Muscle layer of duodenum (tissue), 2 donors: Measurements from ENCODE around the gene PTCH1.

ENCODE experiments used
- H3K27ac ChIP-seq: one replicate; pipeline ENCODE4 v1.7.0; 2013; ENCODE audit warnings: mild to moderate bottlenecking, low read length
- H3K27me3 ChIP-seq: one replicate; pipeline ENCODE4 v1.7.0; 2013; ENCODE audit warnings: low read depth, mild to moderate bottlenecking, control low read depth, low read length
- H3K36me3 ChIP-seq, 2 donors: one replicate each; pipeline ENCODE4 v1.7.0; 2013; ENCODE audit warnings: low read length in 2 of 2, control low read depth in 1 of 2, mild to moderate bottlenecking in 1 of 2; ENCODE audit not compliant: insufficient read depth in 2 of 2, control insufficient read depth in 1 of 2
- H3K4me1 ChIP-seq, 2 donors: one replicate each; pipeline ENCODE4 v1.7.0; 2013; ENCODE audit warnings: low read length in 2 of 2, mild to moderate bottlenecking in 2 of 2, control low read depth in 1 of 2, moderate library complexity in 1 of 2; ENCODE audit not compliant: insufficient read depth in 2 of 2, control insufficient read depth in 1 of 2
- H3K4me3 ChIP-seq, 2 donors: one replicate each; pipeline ENCODE4 v1.7.0; 2013; ENCODE audit warnings: low read length in 2 of 2, low read depth in 1 of 2, mild to moderate bottlenecking in 1 of 2
- H3K9me3 ChIP-seq, 2 donors: one replicate each; pipeline ENCODE4 v1.7.0; 2013; ENCODE audit warnings: low read length in 2 of 2, control low read depth in 1 of 2, mild to moderate bottlenecking in 1 of 2; ENCODE audit not compliant: control insufficient read depth in 1 of 2
- donor health status: healthy.

PTCH1 gene

GRCh38 chr9:95516734-95517558 is at the start of gene PTCH1:
Gene PTCH1 (minus strand): TSS chr9:95516971.
- Histone ChIP-seq H3K4me3 (peak within 1 kb of the TSS; percentile 71 to 82), H3K36me3 (no peaks in the 10 kb centered on the region), H3K9me3 (no peaks in the 10 kb centered on the region), H3K27ac (no peak within 1 kb of the TSS), H3K4me1 (peaks cover 0 to 20% of the 10 kb centered on the region in 2 donors), H3K27me3 (no peaks in the 10 kb centered on the region)

DNA sequence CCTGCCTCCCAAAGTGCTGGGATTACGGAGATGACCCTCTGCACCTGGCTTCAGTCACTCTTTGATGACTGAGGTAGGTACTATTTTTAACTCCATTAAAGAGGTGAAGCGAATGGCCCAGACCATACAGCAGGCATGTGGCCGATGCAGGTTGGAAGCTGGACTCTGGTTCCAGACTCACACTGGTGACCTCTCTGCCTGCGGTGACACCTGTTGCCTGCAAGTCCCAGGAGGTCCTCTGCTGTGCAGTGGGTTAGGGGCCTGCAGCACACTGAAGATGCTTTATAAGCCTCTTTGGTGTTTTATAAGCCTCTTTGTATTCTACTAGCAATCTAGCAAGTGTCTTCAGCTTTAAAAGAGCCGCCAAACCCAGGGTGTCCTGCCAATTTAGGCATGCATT is 49.2 kb upstream of the PTCH1 start:
- H3K27me3 ChIP-seq, result no peaks in the 10 kb centered on the region

DNA sequence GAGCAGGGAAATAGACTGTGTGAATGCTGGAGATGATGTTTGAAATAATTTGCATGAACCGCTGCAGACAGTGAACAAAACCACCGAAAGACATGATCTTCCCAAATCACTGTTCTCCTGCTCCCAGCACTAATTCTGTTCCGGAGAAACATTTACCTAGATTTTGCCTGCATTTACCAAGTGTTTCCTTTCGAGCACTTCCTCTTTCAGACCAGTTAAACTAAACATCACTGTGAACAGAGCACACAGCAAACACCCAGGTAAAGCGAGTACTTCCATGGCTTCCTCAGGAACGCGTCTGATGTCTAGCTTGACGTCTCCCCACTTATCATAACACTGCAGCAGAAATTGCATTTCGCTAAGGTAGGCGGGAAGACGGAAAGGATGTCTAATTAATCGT is 45.1 kb upstream of the PTCH1 start:
- Histone ChIP-seq H3K4me1 (no peaks in the 10 kb centered on the region), H3K9me3 (no peaks in the 10 kb centered on the region), H3K27ac (no peak overlapping the region), H3K36me3 (no peaks in the 10 kb centered on the region), H3K4me3 (no peak overlapping the region), H3K27me3 (no peaks in the 10 kb centered on the region)

More for the DNA sequence above, 49.2 kb upstream of the PTCH1 start:
- H3K9me3 ChIP-seq, result no peaks in the 10 kb centered on the region
- H3K4me1 ChIP-seq, result no peaks in the 10 kb centered on the region
- H3K4me3 ChIP-seq, result no peak overlapping the region
- H3K36me3 ChIP-seq, result no peaks in the 10 kb centered on the region
- H3K27ac ChIP-seq, result no peak overlapping the region

- Histone ChIP-seq H3K4me1 (peaks cover 0 to 9% of the 10 kb centered on the region in 2 donors), H3K36me3 (no peaks in the 10 kb centered on the region), H3K27ac (no peak overlapping the region), H3K9me3 (no peaks in the 10 kb centered on the region), H3K4me3 (no peak overlapping the region), H3K27me3 (no peaks in the 10 kb centered on the region)
Observed at GRCh38 chr9:95557142-95557541, 40.4 kb upstream of the PTCH1 start.

GRCh38 chr9:95556521-95556920 is 39.8 kb upstream of the PTCH1 start:
- Histone ChIP-seq H3K27ac (no peak overlapping the region), H3K4me3 (no peak overlapping the region), H3K36me3 (no peaks in the 10 kb centered on the region), H3K9me3 (no peaks in the 10 kb centered on the region), H3K27me3 (no peaks in the 10 kb centered on the region), H3K4me1 (peaks cover 0 to 9% of the 10 kb centered on the region in 2 donors)

DNA sequence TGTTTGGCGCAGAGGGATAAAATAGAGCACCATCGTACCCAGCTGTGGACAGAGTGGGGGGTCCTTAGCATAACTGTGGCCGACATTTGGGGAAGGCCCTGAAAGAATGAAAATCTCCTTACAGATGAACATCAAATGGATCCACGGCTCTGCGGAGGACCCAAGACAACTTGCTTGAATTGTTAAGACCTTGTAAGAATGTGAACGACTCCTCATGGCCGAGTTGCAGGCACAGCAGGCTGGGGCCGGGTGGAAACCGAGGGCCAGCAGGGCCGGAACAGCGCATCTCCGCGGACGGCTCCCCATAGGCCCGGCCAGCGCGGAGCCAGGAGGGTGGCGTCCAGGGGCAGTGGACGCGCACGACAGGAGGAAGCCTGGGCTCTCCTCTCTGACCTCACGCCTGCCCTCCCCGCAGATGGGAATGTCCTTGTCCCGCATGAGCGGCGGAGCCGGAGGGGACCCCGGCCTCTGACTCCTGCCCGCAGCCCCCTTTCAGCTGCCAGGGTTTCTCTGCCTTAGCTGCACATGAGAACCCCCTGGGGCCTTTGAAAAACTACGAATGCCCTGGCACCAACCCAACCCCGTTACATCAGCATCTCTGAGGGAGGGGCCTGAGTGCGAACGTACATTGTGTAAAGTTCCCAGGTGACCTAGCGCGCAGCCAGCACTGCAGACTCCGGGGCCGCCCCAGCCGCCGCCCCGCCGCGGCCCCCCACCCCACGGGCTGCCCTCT is 36.2 kb upstream of the PTCH1 start:
- no peaks in the 10 kb centered on the region for H3K36me3 ChIP-seq
- peak overlapping the region in 1 of 2 donors; percentile 50 for H3K4me3 ChIP-seq
- H3K27ac ChIP-seq, result no peak overlapping the region
- no peaks in the 10 kb centered on the region for H3K9me3 ChIP-seq
- H3K4me1 ChIP-seq, result peaks cover 0 to 9% of the 10 kb centered on the region in 2 donors
- H3K27me3 ChIP-seq, result no peaks in the 10 kb centered on the region

DNA sequence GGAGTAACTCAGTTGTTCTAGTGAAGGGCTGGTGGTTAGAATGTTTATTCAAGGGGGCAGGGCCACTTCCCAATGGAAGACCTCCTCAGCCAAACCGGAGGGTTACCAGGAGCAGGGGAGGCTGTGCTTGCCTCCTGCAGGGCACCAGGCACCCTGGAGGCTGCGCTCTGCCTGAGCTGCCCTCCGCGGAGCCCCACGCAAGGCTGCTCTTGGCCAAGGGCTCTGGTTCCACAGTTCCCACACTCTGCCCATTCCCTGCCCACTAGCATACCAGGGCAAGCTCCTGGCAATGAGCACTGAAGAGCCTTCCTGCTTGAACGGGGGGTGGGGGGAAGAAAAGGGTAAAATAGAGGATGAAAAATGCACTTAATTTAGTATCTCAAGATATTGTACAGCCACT is 35.5 kb upstream of the PTCH1 start:
- H3K27ac ChIP-seq, result no peak overlapping the region
- H3K27me3 ChIP-seq, result no peaks in the 10 kb centered on the region
- H3K4me1 ChIP-seq, result peaks cover 0 to 9% of the 10 kb centered on the region in 2 donors
- H3K9me3 ChIP-seq, result no peaks in the 10 kb centered on the region
- no peak overlapping the region for H3K4me3 ChIP-seq
- no peaks in the 10 kb centered on the region for H3K36me3 ChIP-seq

DNA sequence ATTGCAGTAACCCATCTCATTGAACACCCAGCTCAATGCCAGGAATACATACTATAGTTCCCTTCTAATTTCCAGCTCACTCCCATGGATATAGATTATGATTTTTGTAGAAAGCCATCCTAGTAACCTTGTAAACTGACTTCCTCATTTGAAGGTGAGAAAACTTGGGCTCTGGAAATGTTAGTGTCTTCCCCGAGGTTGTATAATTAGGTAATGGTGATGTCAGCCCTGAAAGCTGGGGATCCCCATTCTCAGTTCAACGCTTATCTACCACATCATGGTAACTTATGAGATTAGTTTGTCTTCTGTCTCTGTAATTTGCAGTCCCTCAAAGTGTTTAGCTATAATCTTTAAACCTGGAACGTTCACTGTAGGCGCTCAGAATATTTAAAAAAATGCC is 34.6 kb upstream of the PTCH1 start:
- Histone ChIP-seq H3K4me3 (no peak overlapping the region), H3K36me3 (no peaks in the 10 kb centered on the region), H3K4me1 (peaks cover 0 to 9% of the 10 kb centered on the region in 2 donors), H3K27ac (no peak overlapping the region), H3K9me3 (no peaks in the 10 kb centered on the region), H3K27me3 (no peaks in the 10 kb centered on the region)

GRCh38 chr9:95545831-95546567 is 29.2 kb upstream of the PTCH1 start:
- Histone ChIP-seq H3K9me3 (no peaks in the 10 kb centered on the region), H3K4me1 (no peaks in the 10 kb centered on the region), H3K36me3 (no peaks in the 10 kb centered on the region), H3K4me3 (no peak overlapping the region), H3K27me3 (no peaks in the 10 kb centered on the region), H3K27ac (no peak overlapping the region)

DNA sequence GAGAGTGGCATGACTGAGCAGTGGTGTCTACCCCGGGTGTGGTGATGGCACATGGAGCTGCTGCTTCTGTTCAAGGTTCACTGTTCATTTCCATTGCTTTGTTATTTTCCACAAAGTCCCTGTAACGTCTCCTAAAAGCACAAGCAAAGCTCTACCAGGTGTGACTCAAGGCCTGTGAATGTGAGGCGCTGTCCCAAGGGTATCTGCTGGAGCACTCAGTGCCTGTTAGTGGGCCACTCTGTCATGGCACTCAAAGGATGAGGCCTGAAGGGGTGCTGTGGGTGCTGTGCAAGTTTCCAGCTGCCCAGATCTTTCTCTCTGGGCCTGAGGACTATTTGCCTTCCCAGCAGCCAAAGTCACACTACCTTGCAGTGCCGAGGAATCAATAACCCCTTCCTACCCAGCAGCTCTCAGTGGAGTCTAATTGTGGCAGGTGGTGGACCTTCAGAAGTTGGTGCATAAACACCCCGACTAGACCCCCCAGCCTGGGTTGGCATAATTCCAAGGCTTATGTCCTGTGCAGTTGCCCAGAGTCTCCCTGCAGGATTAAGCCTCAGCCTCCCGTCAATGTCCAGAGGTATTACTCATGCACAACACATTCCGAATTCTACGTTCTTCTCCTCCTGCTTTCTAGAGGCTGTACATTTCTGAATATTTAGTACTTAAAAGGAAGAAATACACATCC is 17.4 kb upstream of the PTCH1 start:
- Histone ChIP-seq H3K4me3 (no peak overlapping the region), H3K9me3 (no peaks in the 10 kb centered on the region), H3K4me1 (no peaks in the 10 kb centered on the region), H3K36me3 (no peaks in the 10 kb centered on the region), H3K27ac (no peak overlapping the region), H3K27me3 (no peaks in the 10 kb centered on the region)

GRCh38 chr9:95529910-95530309 is 13.1 kb upstream of the PTCH1 start:
- no peak overlapping the region for H3K27ac ChIP-seq
- H3K9me3 ChIP-seq, result no peaks in the 10 kb centered on the region
- no peaks in the 10 kb centered on the region for H3K36me3 ChIP-seq
- no peak overlapping the region for H3K4me3 ChIP-seq
- no peaks in the 10 kb centered on the region for H3K27me3 ChIP-seq
- H3K4me1 ChIP-seq, result no peaks in the 10 kb centered on the region
